HG02571 (cell line): Measurements from ENCODE around the gene MYH7.

Experiments used
- ATAC-seq: cut with Tn5 transposase; IDR thresholded peaks from one replicate; pipeline ENCODE4 v1.9.1; 2021; ENCODE audit warnings: mild to moderate bottlenecking, moderate library complexity; ENCODE audit not compliant: unreplicated experiment

MYH7 gene

GRCh38 chr14:23449314-23449713 lies 13.9 kb upstream of the MYH7 start:
- ATAC-seq = no peak

DNA sequence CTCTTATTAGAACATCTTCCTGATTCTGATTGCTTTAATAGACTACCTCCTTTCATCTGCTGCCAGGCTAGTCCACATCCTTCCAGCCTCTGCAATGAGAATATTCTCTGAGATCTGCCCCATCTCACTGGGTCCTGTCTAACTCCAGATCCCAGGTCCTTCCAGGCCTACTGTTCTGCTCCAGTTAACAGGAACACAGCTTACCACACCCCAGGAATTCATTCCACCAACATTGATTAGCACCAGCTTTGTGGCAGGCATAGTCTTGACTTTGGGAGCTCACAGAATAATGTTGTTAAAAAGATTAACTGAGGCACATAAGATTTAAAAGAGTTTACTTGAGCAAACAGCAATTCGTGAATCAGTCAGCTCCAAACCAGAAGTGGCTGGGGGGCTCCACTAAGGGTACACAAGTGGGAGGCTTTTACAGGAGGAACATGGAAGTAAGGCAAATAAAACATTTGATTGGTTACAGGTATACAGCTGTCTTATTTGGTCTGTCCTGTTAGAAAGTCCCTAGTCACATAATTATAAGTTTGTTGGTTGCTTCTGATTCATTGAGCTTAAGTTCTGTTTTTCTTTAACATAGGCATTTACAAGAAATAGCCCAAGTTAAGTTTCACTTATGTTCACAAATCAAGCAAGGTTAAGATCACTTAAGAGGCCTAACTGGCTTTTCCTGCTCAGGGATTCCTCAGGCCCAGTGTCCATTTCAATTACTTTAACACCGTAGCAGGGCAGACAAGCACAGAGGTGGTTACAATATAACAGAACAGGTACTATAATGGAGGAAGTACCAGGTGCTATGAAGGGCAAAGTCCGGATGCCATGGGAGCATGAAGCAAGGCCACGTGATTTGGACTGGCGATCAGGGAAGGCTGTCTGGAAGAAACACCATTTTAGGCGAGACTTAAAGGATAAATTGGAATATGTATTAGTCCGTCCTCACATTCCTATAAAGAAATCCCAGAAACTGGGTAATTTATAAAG lies 12.2 kb upstream of the MYH7 start:
- no peak for ATAC-seq

DNA sequence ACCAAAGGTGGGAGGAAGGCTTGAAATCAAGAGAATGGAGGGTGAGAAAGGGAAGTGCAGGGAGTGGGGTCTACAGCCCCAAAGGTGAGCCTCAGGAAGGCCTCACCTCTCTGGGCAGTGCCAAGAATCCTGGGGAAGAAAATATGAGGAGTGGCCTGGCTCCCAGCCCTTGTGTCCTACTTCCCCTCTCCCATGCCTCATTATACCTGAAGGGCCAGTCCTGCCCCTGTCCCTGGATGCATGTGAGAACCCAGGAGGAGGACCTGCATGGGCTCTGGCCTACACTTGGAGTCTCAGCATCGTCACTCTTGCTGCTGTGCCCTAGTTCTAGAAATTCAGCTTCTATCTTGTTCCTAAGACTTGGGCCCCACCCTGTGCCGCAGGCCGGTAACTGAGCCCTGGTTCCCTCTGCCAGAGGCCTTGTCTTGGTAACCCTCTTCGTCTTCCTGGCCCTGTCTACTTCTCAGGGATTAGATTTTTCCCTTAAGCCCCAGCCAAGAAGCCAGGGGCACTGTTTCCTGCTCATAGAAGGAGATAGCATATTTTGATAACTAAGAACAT lies 10.9 kb upstream of the MYH7 start:
- ATAC-seq = no peak

GRCh38 chr14:23445773-23446172 lies 10.3 kb upstream of the MYH7 start:
- ATAC-seq = no peak

DNA sequence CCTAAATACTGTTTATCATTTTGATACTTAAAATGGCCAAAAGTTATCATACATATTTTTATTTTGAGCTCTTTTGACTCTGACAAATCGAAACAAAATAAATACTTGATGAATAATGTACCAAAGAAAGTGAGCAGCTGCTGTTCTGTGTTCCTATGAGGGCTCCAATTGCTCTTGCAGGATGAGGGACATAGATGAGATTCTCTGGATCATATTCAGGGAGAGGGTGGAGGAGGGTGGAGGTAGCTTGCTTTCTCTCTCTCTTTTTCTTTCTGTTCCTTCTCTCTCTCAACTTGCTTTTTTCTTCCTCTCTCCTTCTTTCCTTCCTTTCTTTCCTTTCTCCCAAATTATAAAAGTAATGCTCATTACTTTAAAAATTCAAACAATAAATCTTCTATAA lies 8.9 kb upstream of the MYH7 start:
- ATAC-seq = no peak

DNA sequence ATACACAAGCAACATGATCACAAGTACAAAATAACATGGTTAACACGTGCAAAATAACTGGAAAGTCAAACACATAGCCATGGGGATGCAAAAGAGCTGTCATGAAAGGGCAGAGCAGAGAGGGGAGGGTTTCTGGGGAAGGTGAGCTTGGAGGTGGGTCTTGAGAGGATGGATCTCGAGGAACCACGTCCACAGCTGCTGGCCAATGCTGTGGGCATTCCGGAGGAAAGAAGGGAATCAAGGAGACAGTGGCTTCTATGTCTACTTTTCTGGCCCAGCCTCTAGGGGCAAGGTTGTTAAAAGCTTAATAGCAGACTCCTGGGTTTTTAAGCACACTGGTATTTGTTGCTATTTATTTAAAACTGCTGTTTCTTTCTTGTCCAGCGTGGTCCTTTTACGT lies 8.4 kb upstream of the MYH7 start:
- no peak for ATAC-seq

DNA sequence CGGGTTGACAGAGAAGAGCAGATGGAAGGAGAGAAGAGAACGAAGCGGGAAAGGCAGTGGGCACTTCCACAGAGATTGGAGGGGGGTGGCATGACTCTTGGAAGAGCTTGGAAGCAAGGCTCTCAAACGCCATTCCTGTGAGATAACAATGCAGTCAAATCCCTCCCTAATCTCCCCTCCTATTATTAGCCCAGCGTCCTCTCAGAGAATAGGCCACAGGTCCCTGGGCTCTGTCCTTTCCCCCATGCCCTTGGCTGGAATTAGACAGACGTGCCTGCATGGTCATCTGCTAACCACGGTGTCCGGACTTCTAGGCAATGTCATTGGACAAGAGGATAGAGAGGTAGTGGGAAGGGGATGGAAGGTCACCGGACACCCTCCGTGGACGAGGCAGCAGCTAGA lies 8.0 kb upstream of the MYH7 start:
- no peak for ATAC-seq

GRCh38 chr14:23442721-23443356 lies 7.4 kb upstream of the MYH7 start:
- ATAC-seq = no peak

DNA sequence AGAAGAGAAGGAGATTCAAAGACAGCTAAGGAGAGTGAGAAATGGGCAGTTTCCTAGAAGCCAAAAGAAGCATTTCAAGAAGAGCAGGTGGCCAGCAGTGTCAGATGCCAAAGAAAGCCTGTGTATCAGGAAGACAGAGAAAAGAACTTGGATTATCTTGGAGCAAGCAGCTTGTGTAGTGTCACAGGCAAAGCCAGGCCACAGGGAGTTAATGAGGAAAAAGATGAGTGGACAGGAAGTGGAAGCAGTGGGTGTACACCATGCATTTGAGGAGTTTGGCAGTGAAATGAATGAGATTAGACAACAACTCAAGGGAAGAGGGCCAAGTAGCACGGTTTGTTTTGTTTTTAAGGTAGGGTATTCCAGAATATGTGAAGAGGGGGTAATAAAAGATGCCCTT lies 5.6 kb upstream of the MYH7 start:
- no peak for ATAC-seq

DNA sequence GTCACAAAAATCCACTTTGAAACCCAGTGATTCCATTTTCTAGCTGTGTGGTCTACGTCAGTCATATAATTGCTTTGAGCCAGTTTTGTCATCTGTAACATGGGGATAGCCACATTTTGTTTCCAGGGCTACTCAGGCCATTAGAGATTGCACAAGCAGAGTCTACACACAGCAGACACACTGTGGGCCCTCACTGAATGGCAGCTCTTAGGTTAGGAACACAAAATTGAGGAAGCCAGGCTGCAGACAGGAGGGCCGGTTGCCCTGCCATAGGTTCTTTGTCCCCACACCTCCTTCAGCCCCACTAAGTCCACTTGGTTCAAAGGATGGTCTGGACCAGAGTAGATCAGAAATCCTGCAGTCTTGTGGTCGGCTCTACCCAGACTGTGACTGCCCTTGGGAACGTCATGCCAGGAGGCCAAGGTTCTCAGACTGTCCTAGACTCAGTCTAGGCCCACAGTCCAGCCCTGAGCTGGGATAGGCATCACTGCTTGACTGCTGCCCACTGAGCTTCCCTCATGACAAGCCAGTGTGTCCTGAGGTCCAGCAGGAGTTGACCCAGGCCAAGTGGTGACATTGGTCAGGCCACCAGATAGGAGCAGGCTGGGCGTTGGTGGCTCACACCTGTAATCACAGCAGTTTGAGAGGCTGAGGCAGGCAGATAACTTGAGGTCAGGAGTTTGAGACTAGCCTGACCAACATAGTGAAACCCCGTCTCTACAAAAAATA lies 3.8 kb upstream of the MYH7 start:
- ATAC-seq = no peak

- ATAC-seq = no peak
Observed at GRCh38 chr14:23438101-23438971, 2.9 kb upstream of the MYH7 start.

- ATAC-seq = no peak
Observed at GRCh38 chr14:23437133-23438100, 2.0 kb upstream of the MYH7 start.

GRCh38 chr14:23436327-23437132 lies 1.1 kb upstream of the MYH7 start:
- ATAC-seq = no peak

DNA sequence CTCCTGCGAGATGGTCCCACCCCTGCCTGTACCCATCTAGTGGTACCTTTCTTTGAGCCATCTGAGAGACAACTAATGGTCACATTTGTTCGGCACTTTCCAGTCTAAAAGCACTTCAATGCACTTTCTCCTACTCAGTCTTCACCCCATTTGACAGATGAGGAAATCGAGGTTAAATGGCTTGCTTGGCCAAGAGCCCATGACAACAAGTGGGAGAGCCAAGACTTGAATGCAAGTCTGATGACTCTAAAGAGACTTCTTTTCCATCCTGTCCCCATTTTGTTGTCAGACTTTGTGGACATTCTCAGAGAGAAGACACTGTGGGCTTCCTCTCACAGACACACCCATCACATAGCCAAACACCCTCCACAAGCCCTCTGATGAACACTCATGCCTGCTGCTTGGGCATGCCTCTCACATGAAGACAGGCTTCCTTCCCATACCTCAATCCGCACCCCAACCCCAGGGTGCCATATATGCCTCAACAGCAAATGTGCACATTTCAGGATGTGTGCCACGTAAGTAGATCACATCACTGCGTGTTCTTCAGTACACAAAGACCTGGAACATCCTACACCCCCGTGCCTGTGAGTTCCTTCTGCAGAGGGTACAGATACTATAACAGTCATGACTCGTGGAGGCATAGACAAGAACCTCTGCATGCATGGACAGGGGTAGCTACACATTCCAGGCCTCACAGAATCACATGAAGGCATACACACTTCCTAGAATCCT lies 805 bp downstream of the MYH7 start:
- no peak for ATAC-seq

DNA sequence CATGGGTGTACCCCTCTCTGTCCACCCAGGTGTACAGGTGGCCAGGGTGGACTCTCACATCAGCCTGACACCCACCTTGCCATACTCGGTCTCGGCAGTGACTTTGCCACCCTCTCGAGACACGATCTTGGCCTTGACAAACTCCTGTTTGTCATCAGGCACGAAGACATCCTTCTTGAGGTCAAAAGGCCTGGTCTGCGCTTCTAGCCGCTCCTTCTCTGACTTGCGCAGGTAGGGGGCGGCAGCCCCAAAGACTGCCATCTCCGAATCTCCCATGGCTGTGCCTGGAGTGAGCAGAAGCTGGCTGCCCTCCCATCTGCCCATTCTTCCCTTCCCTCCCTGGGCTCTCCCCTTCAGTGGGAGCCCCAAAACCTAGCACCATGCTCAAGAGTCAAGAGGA lies 2.0 kb downstream of the MYH7 start:
- ATAC-seq = no peak

DNA sequence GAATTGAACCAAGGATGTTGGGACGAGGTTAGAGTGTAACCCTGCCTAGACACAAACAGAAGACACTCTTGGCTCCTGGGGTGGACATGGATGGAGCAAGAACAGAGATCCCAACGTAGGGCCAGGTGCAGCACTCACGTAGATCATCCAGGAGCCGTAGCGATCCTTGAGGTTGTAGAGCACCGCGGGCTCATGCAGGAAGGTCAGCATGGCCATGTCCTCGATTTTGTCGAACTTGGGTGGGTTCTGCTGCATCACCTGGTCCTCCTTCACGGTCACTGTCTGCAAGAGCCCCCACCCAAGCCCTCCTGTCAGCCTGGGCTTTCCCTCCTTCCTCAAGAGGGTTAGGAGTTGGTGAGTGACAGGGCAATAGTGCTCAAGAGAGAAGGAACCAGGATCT lies 2.5 kb downstream of the MYH7 start:
- ATAC-seq = no peak

DNA sequence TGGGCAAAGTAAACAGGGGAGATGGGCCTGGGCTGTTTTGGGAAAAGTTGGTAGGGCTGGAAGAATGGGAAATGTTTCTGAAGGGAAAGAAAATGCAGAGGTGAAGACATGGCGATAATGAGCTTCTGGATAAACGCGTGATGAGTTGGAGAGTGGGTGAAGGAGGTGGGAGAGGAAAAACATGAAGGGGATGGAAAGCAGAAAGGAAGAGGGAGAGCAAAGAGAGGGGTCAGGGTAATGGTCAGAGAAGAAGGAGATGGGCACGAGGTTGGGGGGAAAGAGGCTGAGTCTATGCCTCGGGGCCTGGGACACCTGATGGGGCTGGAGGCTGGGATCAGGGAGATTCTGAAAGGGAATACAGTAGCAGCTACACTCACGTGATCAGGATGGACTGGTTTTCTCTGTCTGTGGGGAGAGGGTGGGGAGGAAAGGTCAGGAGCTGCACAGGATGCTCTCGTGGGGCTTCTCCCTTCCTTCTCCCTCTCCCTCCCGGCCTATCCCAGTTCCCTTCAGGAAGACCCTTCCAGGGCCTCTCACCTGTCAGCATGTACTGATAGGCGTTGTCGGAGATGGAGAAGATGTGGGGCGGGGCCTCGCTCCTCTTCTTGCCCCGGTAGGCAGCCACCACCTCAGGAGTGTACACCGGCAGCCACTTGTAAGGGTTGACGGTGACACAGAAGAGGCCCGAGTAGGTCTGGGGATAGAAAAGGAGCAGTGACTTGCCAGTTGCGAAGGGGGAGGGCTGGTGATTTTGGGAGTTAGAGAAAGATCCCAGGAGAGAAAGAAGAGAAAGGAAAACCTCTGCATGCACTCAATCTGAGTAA lies 3.1 kb downstream of the MYH7 start:
- no peak for ATAC-seq
